ENCODE results near the gene MYO5B. TPM values are rescaled to one million over a fixed set of nuclear protein-coding genes. Genes with fewer than 3 reads are reported as not detected.

Gene MYO5B
- total RNA-seq, 1 donor from 2014 or later, result 0.21 TPM

GRCh38 chr18:49961271-49961670, 233.7 kb downstream of the MYO5B start:
- H3K9me3 ChIP-seq, result no peaks in the 10 kb centered on the region
- no peak for DNase-seq (ENCODE audit: low spot score in 2 of 2)

DNA sequence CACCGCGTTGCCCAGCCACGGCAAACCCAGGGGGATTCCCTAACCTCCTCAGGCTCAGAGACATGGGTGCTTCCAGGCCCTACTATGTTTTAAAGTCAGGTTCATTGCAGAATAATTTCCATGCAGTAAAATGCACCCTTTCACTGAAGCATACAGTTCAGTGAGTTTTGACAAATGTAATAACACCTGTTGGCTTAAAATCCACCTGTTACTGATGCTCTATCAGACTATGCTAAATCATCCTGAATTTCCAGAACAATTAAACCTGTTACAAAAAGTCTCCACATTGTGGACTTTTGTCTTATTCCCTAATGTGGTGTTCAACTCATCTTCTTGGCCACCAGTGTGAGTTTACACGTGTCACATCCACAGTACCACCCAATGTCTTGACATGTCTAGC, 234.6 kb downstream of the MYO5B start:
- TF ChIP-seq, protein P1, sequence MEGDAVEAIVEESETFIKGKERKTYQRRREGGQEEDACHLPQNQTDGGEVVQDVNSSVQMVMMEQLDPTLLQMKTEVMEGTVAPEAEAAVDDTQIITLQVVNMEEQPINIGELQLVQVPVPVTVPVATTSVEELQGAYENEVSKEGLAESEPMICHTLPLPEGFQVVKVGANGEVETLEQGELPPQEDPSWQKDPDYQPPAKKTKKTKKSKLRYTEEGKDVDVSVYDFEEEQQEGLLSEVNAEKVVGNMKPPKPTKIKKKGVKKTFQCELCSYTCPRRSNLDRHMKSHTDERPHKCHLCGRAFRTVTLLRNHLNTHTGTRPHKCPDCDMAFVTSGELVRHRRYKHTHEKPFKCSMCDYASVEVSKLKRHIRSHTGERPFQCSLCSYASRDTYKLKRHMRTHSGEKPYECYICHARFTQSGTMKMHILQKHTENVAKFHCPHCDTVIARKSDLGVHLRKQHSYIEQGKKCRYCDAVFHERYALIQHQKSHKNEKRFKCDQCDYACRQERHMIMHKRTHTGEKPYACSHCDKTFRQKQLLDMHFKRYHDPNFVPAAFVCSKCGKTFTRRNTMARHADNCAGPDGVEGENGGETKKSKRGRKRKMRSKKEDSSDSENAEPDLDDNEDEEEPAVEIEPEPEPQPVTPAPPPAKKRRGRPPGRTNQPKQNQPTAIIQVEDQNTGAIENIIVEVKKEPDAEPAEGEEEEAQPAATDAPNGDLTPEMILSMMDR (IDR thresholded peaks at IDR 0.05), result no peak
- H3K27ac ChIP-seq, result no peak overlapping the region

More at GRCh38 chr18:49961271-49961670, 233.7 kb downstream of the MYO5B start:
- Histone ChIP-seq H3K27me3 (no peaks in the 10 kb centered on the region), H3K27ac (no peak overlapping the region), H3K36me3 (no peaks in the 10 kb centered on the region), H3K4me1 (no peaks in the 10 kb centered on the region), H3K4me3 (no peak overlapping the region)
- TF ChIP-seq, protein P1 (IDR thresholded peaks at IDR 0.05), result no peak
- intact Hi-C loops (cut with DNase I), result no loop called here

DNA sequence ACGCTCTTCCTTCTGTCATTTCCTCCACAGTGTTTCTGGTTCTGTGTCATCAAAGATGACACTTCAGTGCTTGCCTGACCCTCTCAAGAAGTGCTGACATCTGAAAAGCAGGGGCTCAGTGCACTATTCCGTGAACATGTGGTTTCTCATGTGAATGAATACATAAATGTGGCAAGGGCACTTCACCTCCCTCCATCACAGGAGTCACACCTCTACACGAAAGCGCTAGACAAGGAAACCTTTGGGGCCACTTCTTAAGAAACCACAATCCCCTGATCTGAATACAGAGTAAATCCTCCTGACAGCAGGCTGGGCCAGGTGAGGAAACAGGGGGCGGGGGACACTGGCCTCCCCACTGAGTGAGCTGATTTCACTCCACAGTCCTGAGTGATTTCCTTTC, 235.8 kb downstream of the MYO5B start:
- intact Hi-C loops (cut with DNase I), result no loop called here
- H3K9me3 ChIP-seq, result no peaks in the 10 kb centered on the region
- H3K27me3 ChIP-seq, result no peaks in the 10 kb centered on the region
- TF ChIP-seq, protein P1 (IDR thresholded peaks at IDR 0.05), result no peak
- no peak for DNase-seq (ENCODE audit: low spot score in 2 of 2)
- no peak overlapping the region for H3K4me3 ChIP-seq
- H3K27ac ChIP-seq, result no peak overlapping the region
- H3K36me3 ChIP-seq, result no peaks in the 10 kb centered on the region
- H3K4me1 ChIP-seq, result no peaks in the 10 kb centered on the region

More for the DNA sequence above, 234.6 kb downstream of the MYO5B start:
- Histone ChIP-seq H3K4me1 (no peaks in the 10 kb centered on the region), H3K36me3 (no peaks in the 10 kb centered on the region), H3K27me3 (no peaks in the 10 kb centered on the region), H3K9me3 (no peaks in the 10 kb centered on the region), H3K4me3 (no peak overlapping the region)
- intact Hi-C loops (cut with DNase I), result no loop called here
- no peak for DNase-seq (ENCODE audit: low spot score in 2 of 2)

DNA sequence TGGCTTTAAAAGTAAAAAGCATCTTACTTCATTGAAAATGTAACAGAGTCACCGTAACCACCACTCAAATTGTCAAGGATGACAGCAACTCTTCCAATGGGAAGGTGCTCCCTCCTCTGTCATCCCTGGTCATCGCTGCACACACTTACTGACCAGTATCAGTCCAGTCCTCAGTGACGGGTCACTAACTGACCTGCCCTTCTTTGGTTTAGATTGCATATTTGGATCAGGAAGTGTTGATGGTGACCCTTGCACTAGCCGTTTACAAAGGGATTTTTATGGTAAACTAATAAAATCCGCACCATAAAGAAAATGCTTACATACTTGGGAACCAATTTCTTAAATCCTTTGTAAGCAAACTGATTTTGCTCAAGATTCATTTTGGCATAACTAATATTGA, 239.7 kb downstream of the MYO5B start:
- DNase-seq (ENCODE audit: low spot score in 2 of 2), result no peak
- H3K4me1 ChIP-seq, result no peaks in the 10 kb centered on the region
- H3K9me3 ChIP-seq, result no peaks in the 10 kb centered on the region
- no peaks in the 10 kb centered on the region for H3K27me3 ChIP-seq
- TF ChIP-seq, protein P1 (IDR thresholded peaks at IDR 0.05), result no peak
- no peak overlapping the region for H3K27ac ChIP-seq
- no peaks in the 10 kb centered on the region for H3K36me3 ChIP-seq
- intact Hi-C loops (cut with DNase I), result no loop called here
- H3K4me3 ChIP-seq, result no peak overlapping the region

GRCh38 chr18:49953391-49953790, 241.6 kb downstream of the MYO5B start:
- intact Hi-C loops (cut with DNase I), result no loop called here
- TF ChIP-seq, protein P1 (IDR thresholded peaks at IDR 0.05), result no peak
- DNase-seq (ENCODE audit: low spot score in 2 of 2), result no peak
- Histone ChIP-seq H3K27ac (no peak overlapping the region), H3K27me3 (no peaks in the 10 kb centered on the region), H3K9me3 (no peaks in the 10 kb centered on the region), H3K36me3 (no peaks in the 10 kb centered on the region), H3K4me3 (no peak overlapping the region), H3K4me1 (no peaks in the 10 kb centered on the region)

DNA sequence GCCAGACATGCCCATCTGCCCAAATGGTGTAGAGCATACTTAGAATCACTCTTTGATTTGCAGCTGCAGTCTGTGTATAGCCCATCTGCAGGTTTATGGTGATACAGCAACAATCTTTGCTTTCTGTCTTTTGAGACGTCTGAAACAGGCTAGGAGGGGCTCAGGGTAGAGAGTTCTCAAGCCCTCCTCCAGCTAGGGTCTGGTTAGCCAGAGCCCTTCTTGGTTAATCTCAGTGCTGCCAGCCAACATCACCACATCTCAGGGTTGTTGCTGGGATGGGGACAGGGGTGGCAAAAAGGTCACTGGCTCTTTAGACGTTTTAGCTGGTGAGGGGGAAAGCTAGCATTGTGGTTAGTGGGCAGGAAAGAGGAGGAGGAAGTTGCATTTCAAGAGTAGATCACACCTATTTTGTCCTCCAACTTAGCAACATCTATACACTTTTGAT, 245.0 kb downstream of the MYO5B start:
- intact Hi-C loops (cut with DNase I), result no loop called here
- TF ChIP-seq, protein P1 (IDR thresholded peaks at IDR 0.05), result no peak

More for the DNA sequence above, 245.0 kb downstream of the MYO5B start:
- DNase-seq (ENCODE audit: low spot score in 2 of 2), result no peak
- Histone ChIP-seq H3K4me3 (no peak overlapping the region), H3K4me1 (no peaks in the 10 kb centered on the region), H3K36me3 (no peaks in the 10 kb centered on the region), H3K27ac (no peak overlapping the region), H3K27me3 (no peaks in the 10 kb centered on the region), H3K9me3 (no peaks in the 10 kb centered on the region)

All from ascending aorta (tissue), 2 donors.